Upper lobe of left lung (tissue), 4 donors: ENCODE data around the gene BNIP1.

Experiments
- CTCF ChIP-seq, 6 experiments: fragments of 450-650 bp in 4 of 6; fragments of 200-600 bp in 2 of 6; sonication (generic) in 2 of 6; IDR thresholded peaks; one replicate each; pipeline ENCODE4 v1.5.1; 2016 to 2019; ENCODE audit warnings: antibody characterized with exemption in 6 of 6
- EP300 ChIP-seq, 4 donors: sonication (generic); formaldehyde crosslinking; IDR thresholded peaks; one replicate each; pipeline ENCODE4 v1.5.1; 2017; ENCODE audit warnings: antibody characterized with exemption in 4 of 4, control low read depth in 2 of 4
- POLR2A ChIP-seq, 4 donors: fragments of 450-650 bp; IDR thresholded peaks; one replicate each; pipeline ENCODE4 v1.5.1; 2016 to 2017; ENCODE audit warnings: antibody characterized with exemption in 4 of 4, mild to moderate bottlenecking in 2 of 4

- TF ChIP-seq CTCF (IDR thresholded peaks at IDR 0.05) (no peak), EP300 (IDR thresholded peaks at IDR 0.05) (no peak), POLR2A (IDR thresholded peaks at IDR 0.05) (no peak)
Measured at GRCh38 chr5:173153842-173154241, 9.5 kb downstream of the BNIP1 start.
